ENCODE data around the gene MCOLN2. TPM values are rescaled to one million over a fixed set of nuclear protein-coding genes. Genes with fewer than 3 reads are reported as not detected.

The MCOLN2 gene
- total and polyA plus RNA-seq, 2 of the 4 experiments (the other 2 are of a cell fraction), result 0.43 to 0.54 TPM

DNA sequence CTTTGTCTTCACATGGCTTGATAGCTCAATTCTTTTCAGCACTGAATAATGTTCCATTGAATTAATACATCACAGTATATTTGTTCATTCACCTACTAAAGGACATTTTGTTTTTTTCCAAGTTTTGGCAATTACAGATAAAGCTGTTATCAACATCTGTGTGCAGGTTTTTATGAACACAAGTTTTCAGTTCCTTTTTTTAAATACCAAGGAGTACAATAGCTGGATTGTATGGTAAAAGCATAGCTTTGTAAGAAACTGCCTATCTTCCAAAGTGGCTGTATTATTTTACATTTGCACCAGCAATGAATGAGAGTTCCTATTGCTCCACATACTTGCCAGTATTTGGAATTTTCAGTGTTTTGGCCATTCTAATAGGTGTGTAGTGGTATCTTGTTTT is 4.8 kb upstream of the MCOLN2 start:
- Histone ChIP-seq H2BK5ac (ENCODE audit: low read depth, low read length, poor library complexity, severe bottlenecking) (no peak overlapping the region), H2AK9ac (replicated peaks; ENCODE audit: low read depth, low read length, poor library complexity) (no peak overlapping the region), H4K5ac (ENCODE audit: low read depth, low read length) (no peak overlapping the region), H3K9me3 (ENCODE audit: control insufficient read depth, insufficient read depth, low read length) (no peaks in the 10 kb centered on the region), H3K9me1 (ENCODE audit: insufficient read depth, low read length) (no peaks in the 10 kb centered on the region), H3K23ac (ENCODE audit: low read depth, low read length) (no peak overlapping the region), H3K79me1 (ENCODE audit: low read depth in 1 of 2, low read length in 2 of 2) (no peaks in the 10 kb centered on the region), H3K14ac (replicated peaks; ENCODE audit: low read depth, low read length) (no peak overlapping the region), H3K56ac (ENCODE audit: extremely low read depth, insufficient read depth, low read length) (no peak overlapping the region), H3K4ac (ENCODE audit: low read depth, low read length) (no peak overlapping the region), H3K18ac (ENCODE audit: low read depth, low read length) (no peak overlapping the region), H2BK20ac (ENCODE audit: low read depth, low read length) (no peak overlapping the region), H4K8ac (ENCODE audit: low read depth in 2 of 2, low read length in 2 of 2) (no peak overlapping the region), H3K4me1 (ENCODE audit: control insufficient read depth, insufficient read depth, low read length) (peaks cover 2% of the 10 kb centered on the region; the same call in 1 of the 2 replicates), H2AFZ (replicated peaks; ENCODE audit: low read length, poor library complexity) (no peak overlapping the region), H2BK120ac (ENCODE audit: low read depth, low read length) (no peak overlapping the region), H2BK15ac (ENCODE audit: low read depth, low read length) (no peak overlapping the region), H3K4me2 (ENCODE audit: low read depth, low read length) (no peak overlapping the region), H3K9ac (ENCODE audit: low read depth, low read length) (no peak overlapping the region), H2AK5ac (ENCODE audit: low read depth, low read length) (no peak overlapping the region), H4K91ac (ENCODE audit: insufficient read depth, low read depth, low read length) (no peak overlapping the region), H3K27me3 (ENCODE audit: control insufficient read depth, insufficient read depth, low read length) (peaks cover 46% of the 10 kb centered on the region), H3K4me3 (ENCODE audit: insufficient read depth, low read depth, low read length) (no peak overlapping the region), H4K20me1 (ENCODE audit: insufficient read depth, low read length) (no peaks in the 10 kb centered on the region), H3K27ac (ENCODE audit: insufficient read depth, low read length) (no peak overlapping the region), H3K36me3 (ENCODE audit: control insufficient read depth, insufficient read depth, low read length) (no peaks in the 10 kb centered on the region)
- in situ Hi-C loops (cut with MboI; ENCODE audit: low sequenced_read_pairs) (no loop called here), dilution Hi-C loops (cut with HindIII; ENCODE audit: low sequenced_read_pairs, unreplicated experiment) (no loop called here), intact Hi-C loops (cut with micrococcal nuclease) (no loop called here)
- no TSS peak for BruUV-seq (replicated peaks)
- ChIA-PET CTCF (interaction anchor here (1.5 kb wide), 1 partner anchor 57 kb away, joined by 4 read pairs; no protein-coding TSS in a partner anchor), POLR2A (ENCODE audit: unreplicated experiment) (no interaction called here)
- DNase-seq, result no peak
- TF ChIP-seq NFE2L2 (IDR thresholded peaks at IDR 0.05; ENCODE audit: low read depth, low read length) (no peak), BHLHE40 (IDR thresholded peaks at IDR 0.05; ENCODE audit: low read depth, low read length) (no peak), RFX5 (IDR thresholded peaks at IDR 0.05; ENCODE audit: low read depth, low read length) (no peak), MXI1 (IDR thresholded peaks at IDR 0.05; ENCODE audit: borderline replicate concordance, low read depth, low read length) (no peak), MAZ (IDR thresholded peaks at IDR 0.05; ENCODE audit: borderline replicate concordance, low read depth, low read length) (no peak)
- ATAC-seq (ENCODE audit: low read depth), result no peak

Data from IMR-90 (cell line).